SKM-1 (cell line): ENCODE data around the gene C11orf54.

Source experiments
- DNase-seq: peaks from one replicate; lab custom pipeline; 2025; ENCODE audit not compliant: unreplicated experiment; lab: John Stamatoyannopoulos, UW

C11orf54 gene

DNA sequence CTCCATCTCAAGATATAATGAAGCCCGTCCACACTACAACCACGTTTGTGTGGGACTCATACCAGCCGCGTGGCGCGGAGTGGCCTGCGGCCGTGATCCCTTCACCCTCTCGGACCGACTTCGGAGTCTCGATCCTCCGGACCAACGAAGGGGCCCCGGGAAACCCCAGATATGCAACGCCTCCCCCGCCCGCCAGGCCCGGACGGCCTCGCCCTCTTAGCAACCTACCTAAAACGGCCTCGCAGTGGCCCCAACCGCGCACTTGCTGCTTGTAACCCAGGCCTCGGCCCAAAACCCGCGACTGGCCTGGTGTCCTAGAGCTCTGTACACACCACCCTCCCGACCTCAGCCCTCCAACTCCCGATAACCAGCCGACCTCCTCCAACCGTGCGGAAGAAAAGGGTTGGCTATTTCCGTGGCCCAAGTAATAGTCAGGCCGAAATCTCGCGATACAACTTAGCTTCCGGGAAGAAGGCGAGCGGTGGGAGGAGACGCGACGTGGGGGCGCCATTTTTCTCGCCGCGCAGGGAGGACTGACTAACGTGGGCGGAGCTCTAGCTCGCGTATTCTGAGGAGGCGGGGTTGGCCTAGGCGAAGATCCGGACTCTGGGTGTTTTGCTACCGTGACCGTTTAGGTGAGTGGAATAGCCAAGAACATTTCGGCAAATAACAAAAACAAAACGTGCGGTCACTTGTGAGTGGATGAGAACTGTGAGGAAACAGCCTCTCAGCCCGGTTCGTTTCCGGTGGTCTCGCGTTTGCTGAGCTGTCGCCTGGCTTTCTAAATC, at the start of gene C11orf54, which contains the start of gene TAF1D:
C11orf54 (plus strand) TSS at position 579 of the 788 bp plus-strand sequence. CDS start 5,722 bp downstream, outside the sequence.
TAF1D (minus strand) TSS at position 402 of the 788 bp plus-strand sequence. CDS start 2,191 bp downstream, outside the sequence.
- DNase-seq = peak; percentile 93

DNA sequence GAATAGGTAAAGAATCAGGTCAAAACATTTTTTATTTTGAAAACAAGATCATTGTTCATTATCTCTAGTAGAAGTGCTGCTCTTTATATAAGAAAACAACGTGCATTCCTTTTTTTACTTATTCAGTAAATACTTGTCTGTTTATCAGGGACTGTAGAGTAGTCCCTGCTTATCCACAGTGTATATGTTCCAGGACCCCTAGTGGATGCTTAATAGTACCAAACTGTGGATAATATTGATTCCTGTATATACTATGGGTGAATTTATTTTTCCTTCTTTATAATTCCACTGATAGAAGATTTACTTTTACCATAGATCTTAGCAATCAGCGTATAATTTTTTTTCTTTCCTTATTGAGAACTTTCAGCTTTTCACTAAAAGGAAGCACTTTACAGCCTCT, 47.4 kb upstream of the C11orf54 start:
- no peak for DNase-seq

DNA sequence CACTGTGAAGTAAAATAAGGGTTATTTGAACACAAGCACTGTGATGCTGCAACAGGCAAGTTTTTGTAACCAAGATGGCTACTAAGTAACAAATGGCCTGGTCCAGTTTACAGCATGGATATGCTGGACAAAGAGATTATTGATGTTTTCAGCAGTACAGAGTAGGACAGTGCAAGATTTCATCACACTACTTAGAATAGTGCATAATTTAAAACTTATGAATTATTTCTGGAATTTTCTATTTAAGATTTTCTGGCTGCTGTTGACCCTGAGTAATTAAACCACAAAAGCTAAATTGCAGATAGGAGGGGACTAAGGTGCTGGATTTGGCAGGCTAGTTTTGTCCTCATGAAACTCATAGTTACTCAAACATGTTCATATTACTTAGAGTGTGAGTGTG, 46.9 kb upstream of the C11orf54 start:
- DNase-seq = no peak

DNA sequence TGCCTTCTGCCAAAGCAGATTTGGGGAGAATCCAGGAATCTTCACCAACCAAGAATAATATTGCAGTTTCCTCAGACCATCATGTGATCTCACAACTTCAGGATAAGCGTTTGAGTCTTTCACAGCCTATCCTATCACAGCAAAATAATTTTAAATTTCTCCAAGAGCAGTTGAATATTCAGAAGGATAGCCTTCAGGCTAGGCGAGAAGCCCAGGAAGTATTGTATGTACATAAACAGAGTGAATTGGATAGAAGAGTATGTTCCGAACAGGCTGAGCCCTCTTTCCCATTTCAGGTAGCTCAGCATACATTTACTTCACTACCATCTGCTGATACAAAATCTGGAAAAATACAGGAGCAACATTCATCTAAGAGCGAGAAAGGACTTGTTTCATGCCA, 43.9 kb upstream of the C11orf54 start:
- DNase-seq = no peak

DNA sequence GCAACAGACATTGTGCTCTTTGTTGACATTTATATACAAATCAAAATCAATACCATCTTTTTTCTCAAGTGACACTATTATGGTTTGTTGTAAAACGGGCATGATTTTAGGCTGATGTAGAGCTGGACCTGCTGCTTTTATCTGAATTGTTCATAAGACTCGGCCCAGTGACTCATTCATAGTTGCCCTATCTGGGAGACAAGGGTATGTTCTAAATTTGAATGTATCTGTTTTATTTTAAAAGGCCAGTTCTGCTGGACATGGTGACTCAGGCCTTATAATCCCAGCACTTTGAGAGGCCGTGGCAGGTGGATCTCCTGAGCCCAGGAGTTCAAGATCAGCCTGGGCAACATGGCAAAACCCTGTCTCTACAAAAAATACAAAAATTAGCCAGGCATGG, 40.6 kb upstream of the C11orf54 start:
- no peak for DNase-seq

DNA sequence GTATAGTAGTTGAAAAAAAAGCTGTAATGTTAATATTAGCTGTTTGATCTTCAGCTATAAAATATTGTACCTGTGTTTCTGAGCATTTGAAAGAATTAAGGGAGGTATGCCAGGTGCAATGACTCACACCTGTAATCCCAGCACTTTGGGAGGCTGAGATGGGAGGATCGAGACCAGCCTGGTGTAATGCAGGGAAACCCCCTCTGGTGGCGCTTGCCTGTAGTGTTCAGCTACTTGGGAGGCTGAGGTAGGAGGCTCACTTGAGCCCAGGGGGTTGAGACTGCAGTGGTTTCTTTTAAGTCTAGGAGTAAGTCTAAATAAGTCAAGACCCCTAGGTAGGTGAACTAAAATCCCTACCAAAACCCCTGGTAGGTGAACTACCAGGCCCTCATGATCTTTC, 37.2 kb upstream of the C11orf54 start:
- DNase-seq = no peak

DNA sequence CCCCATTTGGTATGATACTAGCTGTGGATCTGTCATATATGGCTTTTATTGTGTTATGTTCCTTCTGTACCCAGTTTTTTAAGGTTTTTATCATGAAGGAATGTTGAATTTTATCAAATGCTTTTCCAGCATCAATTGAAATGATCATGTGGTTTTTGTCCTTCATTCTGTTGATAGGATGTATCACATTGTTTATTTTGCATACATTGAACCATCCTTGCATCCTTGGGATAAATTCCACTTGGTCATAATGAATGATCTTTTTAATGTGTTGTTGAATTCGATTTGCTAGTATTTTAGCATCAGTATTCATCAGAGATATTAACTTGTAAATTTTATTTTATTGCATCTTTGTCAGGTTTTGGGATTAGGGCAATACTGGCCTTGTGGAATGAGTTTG, 31.2 kb upstream of the C11orf54 start:
- DNase-seq = no peak

DNA sequence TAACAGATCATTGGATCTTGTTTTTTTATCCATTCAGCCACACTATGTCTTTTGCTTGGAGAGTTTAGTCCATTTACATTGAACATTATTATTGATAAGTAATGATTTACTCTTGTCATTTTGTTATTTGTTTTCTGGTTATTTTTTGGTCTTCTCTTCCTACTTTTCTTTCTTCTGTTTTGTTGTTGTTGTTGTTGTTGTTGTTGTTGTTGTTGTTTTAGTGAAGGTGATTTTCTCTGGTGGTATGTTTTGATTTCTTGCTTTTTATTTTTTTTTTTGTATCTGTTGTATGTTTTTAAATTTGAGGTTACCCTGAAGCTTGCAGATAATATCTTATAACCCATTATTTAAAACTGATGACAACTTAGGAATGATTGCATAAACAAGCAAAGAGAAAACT, 28.8 kb upstream of the C11orf54 start:
- DNase-seq = no peak

DNA sequence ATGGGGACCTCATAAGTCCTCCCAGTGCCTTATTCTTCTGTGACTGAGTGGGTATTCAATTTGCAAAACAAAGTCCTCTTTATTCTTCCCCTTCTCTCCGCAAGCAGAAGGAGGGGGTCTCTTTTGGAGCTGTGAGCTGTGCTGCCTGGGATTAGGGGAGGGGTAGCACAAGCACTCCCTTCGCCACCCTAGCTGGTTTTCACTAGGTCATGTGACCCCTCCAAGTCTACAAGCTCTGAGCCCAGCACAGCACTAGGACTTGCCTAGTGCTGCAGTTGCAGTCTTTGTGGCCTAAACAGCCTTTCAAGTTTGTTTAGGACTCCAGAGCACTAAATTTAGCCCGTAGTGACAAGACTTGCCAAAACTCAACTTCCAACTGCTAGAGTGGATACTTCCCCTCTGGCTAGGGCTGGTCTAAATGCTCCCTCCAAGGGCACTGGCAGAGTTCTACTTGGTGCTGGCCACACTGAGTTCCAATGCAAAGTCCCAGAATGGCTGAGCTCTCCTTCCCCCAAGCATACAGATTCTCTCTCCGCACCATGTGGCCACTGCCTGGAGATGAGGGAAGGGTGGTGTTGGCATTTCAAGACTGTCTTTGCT, 25.6 kb upstream of the C11orf54 start:
- DNase-seq = no peak

DNA sequence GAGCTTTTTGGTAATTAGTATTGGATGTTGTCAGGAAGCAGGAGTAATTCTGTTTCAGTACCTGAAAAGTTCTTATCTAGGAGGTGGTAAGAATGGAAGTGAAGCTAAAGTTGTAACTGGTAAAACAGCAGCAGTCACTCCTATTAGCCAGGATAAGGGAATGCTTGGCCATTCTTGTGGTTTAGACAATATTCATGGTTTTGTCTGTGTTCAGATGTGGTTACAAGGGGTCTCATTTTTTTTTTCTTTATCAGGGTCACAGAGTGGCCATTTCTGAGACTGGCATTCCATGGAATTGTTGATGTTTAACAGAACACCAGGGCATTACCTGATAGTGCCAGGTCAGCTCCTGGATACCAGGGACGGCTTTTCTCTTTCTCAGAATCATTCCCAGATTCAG, 24.0 kb upstream of the C11orf54 start:
- DNase-seq = no peak

DNA sequence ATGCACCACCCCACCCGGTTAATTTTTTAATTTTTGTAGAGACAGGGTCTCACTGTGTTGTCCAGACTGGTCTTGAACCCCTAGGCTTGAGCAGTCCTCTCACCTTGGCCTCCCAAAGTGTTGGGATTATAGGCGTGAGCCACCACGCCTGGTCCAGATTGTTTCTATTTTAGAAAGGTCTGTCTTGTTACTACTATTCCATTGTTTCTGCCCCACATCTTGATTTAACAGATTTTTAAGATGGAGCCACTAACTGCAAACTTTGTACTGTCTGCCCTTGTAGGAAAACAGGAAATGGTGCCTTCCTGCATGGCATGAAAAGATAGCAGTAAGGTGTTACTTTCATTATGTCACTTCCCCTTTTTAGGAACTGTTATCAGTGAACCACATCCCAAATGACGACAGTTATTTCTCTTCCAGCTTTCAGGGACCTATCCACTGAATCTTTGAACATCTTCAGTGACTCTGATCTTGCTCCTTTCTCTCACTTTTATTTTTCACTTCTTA, 23.4 kb upstream of the C11orf54 start:
- DNase-seq = peak; percentile 49

DNA sequence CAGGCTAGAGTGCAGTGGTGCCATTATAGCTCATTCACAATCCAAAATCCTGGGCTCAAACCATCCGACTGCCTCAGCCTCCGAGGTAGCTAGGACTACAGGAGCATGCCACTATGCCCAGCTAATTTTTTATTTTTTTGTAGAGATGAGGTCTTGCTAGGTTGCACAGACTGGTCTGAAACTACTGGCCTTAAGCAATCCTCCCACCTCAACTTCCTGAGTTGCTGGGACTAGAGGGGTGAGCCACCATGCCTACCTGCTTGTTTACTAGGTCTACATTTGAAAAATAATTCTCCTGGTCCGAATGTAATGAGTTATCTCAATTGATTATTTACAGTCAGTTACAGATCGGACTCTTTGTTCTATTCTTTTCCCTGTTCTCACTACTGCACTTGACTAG, 22.2 kb upstream of the C11orf54 start:
- DNase-seq = peak; percentile 20

DNA sequence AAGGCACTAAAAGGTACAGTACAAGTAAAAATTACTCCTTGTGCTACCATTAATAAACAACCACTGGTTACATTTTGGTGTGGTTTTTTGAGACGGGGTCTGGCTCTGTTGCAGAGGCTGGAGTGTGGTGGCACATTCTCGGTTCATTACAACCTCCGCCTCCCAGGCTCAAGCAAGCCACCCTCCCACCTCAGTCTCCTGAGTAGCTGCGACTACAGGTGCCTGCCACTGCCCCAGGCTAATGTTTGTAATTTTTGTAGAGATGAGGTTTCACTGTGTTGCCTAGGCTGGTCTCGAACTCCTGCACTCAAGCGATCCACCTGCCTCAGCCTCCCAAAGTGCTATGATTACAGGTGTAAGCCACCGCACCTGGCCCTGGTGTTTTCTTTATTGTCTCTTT, 20.9 kb upstream of the C11orf54 start:
- no peak for DNase-seq

DNA sequence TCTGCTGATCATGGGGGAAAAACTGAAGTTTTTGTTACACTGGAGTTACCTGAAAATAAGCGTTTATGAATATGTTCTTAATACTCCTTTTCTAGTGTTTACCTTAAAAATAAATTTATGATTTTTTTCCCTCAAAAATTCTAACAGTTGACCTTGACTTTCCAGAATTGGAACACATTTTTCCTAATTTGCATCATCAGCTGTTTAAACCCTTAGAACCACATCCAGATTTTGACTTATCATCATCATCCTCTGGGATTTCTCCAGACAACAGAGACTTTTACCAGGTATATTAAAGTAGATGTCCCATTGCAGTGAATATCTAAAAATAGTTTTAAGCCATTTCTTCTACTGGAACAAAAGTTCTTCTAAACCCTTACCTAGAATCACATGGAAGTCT, 17.4 kb upstream of the C11orf54 start:
- no peak for DNase-seq

DNA sequence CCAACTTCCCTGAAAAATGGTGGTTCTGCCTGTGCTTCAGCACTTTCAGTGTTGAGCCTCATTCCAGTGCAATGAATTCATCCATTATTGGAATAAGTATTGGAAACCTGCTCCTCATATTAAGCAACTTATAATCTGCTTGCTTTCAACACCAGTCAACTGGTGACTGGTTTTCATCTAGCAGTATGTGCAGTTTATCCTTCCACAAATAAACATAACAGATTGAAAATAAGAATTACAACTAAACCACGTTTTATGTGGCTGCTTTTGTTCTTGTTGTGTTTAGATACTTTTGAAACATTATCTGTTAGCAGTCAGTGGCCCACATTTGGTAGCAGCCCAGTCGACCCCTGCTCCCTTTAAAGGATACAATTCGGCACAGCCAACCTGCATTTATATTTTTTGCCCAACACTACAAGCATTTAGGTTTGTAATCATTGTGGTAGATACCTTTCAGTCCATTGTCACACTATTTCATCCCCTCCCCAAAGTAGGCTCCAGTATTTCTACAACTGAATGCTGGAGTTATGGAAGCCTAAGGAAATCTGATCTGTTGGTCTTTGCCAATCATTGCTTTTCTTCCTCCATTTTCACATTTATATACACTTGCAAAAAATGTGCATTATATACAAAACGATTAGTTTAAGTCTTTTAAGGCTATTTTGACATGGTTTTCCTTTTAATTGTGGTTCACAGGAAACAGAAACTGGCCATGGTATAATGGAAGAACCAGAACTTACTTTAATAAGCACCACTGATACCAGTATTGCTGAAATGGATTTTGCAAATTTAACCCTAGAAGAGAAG, 13.3 kb upstream of the C11orf54 start:
- no peak for DNase-seq

DNA sequence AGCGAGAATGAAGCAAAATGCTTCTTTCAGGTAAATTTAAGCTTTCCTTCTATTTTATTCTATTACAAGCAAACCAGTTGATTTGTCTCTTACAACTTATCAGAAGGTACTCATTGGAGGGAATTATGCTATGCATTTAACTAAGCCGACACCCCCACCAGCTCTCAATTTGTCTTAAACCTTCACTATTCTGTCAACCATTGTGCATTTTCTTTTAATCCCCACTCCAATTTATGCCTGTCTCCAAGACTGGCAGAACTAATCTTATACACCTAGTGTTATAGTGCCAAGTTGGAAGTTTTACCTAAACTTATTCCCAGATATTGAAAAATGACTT, 12.7 kb upstream of the C11orf54 start:
- DNase-seq = no peak

DNA sequence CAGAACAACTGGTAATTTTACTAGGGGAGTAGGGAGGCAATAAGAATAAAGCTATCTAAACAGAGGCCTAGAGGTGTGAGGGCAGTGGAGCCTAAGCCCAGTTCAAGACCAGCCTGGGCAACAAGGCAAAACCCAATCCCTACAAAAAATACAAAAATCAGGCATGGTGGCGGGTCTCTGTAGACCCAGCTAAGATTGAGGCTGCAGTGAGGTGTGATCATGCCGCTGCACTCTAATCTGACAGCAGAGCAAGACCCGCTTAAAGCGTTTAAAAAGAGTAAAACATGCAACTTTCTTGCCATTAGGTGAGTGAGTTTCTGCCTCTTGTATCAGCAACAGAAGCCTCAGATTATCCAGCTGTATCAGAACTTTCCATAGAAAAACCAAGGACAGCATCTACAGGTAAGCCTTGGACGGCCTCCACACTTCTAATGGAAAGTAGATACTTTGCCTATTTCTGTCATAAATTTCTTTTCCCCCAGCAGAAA, 12.3 kb upstream of the C11orf54 start:
- DNase-seq = no peak

DNA sequence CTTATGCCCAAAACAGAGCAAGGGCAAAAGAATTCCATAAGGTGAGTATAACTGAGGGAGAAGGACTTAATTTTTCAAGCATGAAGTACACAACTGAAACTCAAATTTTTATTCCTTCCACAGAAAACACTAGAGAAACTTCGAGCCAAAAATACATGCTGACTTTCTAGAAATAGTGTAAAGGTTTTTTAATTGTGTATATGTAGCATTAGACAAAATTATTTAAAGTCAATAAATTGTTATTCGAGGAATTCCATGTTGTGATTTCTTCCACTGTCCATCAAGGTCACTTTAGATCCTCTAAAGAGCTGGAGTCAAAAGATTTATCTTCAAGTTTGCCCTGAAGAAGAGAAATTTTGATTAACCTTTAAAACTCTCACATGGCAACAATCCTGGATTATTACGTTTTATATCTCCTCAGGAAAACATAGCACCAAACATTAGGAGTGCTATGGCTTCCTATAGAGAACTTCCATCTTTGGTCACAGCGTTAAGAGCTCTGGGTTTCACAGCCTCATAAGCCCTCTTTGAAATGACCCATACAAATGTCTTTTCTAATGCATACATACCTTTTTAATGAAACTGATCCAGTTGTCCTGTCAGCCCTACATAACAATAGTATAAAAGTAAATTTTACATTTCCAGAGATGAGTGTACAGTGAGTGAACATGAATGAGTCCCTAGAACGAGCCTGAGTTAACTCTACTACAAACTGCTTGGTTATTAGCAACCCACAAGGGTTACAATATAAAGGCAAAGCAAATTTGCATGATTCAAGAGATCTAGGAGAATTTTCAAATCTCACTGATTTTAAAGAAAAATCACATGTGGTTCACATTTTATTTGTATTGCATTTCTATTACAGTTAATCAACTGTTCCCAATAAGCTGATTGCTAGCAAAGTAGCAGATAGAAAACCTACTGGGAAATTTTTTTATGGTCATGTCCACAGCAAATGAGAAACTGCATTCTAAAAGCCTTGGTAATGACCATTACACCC, 11.1 kb upstream of the C11orf54 start:
- DNase-seq = no peak

DNA sequence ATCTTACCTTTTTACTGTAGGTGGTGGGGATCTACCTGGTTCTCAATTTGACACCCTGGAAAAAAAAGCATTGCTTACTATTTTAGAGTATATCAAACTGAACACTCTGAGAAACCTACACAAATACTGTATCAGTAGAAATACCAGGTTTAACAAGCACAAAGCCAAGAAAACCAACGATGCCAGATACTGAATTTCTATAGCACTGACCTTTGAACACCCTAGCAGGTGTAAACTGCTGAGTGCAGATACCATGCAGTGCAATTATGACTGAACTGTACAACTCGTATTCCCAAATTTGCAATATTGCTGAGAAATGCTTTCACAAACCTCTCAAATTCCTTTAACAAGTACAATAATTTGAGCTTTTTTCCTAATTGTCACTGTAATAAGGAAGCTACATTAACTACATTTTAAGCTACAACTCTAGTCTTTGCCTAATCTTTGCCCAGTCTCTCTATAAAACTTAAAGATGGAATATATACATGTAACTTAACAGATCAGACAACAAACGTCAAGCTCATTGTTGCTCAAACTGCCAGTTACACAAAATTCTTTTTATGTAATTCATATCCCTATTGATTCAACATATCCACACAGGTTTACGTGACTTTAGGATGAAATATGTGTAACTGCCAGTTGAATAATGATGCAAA, 9.1 kb upstream of the C11orf54 start:
- DNase-seq = no peak

DNA sequence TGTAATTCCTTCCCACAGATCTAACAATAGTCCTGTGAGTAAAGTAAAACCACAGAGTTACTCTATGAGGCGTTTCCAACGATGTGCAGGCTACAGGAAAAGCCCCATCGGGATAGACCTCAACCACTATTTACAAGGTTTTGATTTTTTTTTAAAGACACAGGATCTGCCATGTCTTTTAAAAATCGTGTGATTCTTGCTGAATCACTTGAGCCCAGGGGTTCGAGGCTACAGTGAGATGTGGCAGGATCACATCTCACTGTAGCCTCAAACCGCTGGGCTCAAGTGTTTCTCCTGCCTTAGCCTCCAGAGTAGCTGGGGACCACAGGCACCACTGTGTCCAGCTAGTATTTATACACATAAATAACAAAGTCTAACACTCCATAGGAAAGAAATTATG, 8.0 kb upstream of the C11orf54 start:
- no peak for DNase-seq
